Aorta (tissue), 5 donors: ENCODE results near the gene KLHL42. TPM values are rescaled to one million over a fixed set of nuclear protein-coding genes. Genes with fewer than 3 reads are reported as not detected.
"Not testable (repeated sequence)": the region's sequence is repeated elsewhere in the genome, so short reads cannot be mapped to it uniquely, and the experiment has no call there.

Experiments used
- ATAC-seq: fragments of 200-7000 bp; cut with Tn5 transposase; one replicate; pipeline ENCODE4 v1.9.1; 2022; ENCODE audit warnings: moderate library complexity; ENCODE audit not compliant: low FRiP score
- DNase-seq, 2 donors: peaks; one replicate each; pipeline ENCODE4 v3.0.0-alpha.2; 2020
- H3K27ac ChIP-seq, 2 donors: one replicate each; pipeline ENCODE4 v1.5.1; 2013; ENCODE audit warnings: low read length in 2 of 2, mild to moderate bottlenecking in 2 of 2, moderate library complexity in 2 of 2, control low read depth in 1 of 2, inconsistent platforms in 1 of 2, low read depth in 1 of 2
- H3K27me3 ChIP-seq, 2 donors: one replicate each; pipeline ENCODE4 v1.6.1; 2013; ENCODE audit warnings: control low read depth in 1 of 2, low read length in 1 of 2, mild to moderate bottlenecking in 1 of 2, moderate library complexity in 1 of 2; ENCODE audit not compliant: insufficient read depth in 2 of 2, control insufficient read depth in 1 of 2
- H3K36me3 ChIP-seq, 2 donors: one replicate each; pipeline ENCODE4 v1.6.1; 2013; ENCODE audit warnings: control low read depth in 1 of 2, low read length in 1 of 2, mild to moderate bottlenecking in 1 of 2; ENCODE audit not compliant: insufficient read depth in 2 of 2, control insufficient read depth in 1 of 2
- H3K4me1 ChIP-seq, 2 donors: one replicate each; pipeline ENCODE4 v1.6.1; 2013; ENCODE audit warnings: low read length in 2 of 2, control low read depth in 1 of 2, mild to moderate bottlenecking in 1 of 2, moderate library complexity in 1 of 2; ENCODE audit not compliant: insufficient read depth in 2 of 2, control insufficient read depth in 1 of 2
- H3K4me3 ChIP-seq, 2 donors: one replicate each; pipeline ENCODE4 v1.5.1; 2013; ENCODE audit warnings: low read length in 2 of 2, control low read depth in 1 of 2, mild to moderate bottlenecking in 1 of 2
- H3K9me3 ChIP-seq: one replicate; pipeline ENCODE4 v1.6.1; 2013; ENCODE audit warnings: mild to moderate bottlenecking, low read length; ENCODE audit not compliant: control insufficient read depth
- WGBS, 2 donors: extraction: QIAGEN DNeasy Blood & Tissue Kit; methylation state at CpG; one replicate each; pipeline ENCODE4 v1.1.7; 2013; 5-methylcytosine and 5-hydroxymethylcytosine counted together
- intact Hi-C, 2 donors: fragments of 100-400 bp; cut with DNase I; formaldehyde crosslinking; loops; one replicate each; pipeline versions ENCODE4 v1.14.2 to v1.15.0; 2022
- polyA plus RNA-seq, 2 donors: library from polyadenylated mRNA; stranded (reverse); fragments of 200-250 nt; gene quantifications; one replicate each; pipeline ENCODE4 v1.2.3, GENCODE V29; 2013
- total RNA-seq, 2 donors: library from RNA; stranded (reverse); fragmentation: NEBNext Ultra II Directional; extraction: Animal tissue kit (Norgen Biotek cat#: 25700); gene quantifications; one replicate each; pipeline ENCODE4 v1.2.1, GENCODE V29; 2021
- donor health status: healthy with polysubstance abuse.
- donor health status: Bipolar disorder and iron deficiency.
- donor health status: DM: no; HTN: no; CAD: no.
- donor health status: DM: no; HTN: no; CAD: no.
- donor health status: DM: yes; HTN: yes; CAD: no.

The KLHL42 gene
- total and polyA plus RNA-seq, 4 donors: 14.4 to 58.7 (median 39.5) TPM

DNA sequence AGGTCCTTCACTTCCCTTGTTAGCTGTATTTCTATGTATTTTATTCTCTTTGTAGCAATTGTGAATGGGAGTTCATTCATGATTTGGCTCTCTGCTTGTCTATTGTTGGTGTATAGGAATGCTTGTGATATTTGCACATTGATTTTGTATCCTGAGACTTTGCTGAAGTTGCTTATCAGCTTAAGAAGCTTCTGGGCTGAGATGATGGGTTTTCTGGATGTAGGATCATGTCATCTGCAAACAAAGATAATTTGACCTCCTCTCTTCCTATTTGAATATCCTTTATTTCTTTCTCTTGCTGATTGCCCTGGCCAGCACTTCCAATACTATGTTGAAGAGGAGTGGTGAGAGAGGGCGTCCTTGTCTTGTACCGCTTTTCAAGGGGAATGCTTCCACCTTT lies 67.3 kb downstream of the KLHL42 start:
- H3K27ac ChIP-seq, H3K9me3 ChIP-seq, ATAC-seq, H3K27me3 ChIP-seq, H3K4me1 ChIP-seq, H3K36me3 ChIP-seq, DNase-seq, intact Hi-C loops, H3K4me3 ChIP-seq: not testable (repeated sequence)
- WGBS, 2 donors: 98% methylated on average over 2 of the region's 2 CpGs

DNA sequence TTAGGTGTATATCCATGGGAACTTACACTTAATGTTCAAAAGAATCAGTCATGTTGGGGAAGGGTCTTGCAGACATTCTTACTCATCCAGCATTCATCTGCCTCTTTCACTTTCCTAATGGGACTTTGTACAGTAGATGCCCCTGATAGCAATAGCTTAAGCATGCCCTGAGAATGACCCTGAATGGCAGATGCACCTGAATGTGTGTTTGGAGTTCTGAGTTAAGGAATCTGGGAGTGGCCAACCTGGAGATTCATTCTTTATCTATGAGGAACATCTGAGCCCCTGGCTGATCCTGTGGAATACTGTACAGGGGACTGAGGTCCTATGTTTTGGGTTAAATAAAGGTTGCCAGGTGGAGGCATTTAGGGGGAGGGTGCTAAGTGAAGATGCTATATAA lies 71.3 kb downstream of the KLHL42 start:
- intact Hi-C loops: no loop called here
- no peak overlapping the region for H3K4me3 ChIP-seq
- ATAC-seq (no peak), DNase-seq (no peak)
- peaks cover 1% of the 10 kb centered on the region for H3K9me3 ChIP-seq
- H3K27ac ChIP-seq: no peak overlapping the region
- H3K36me3 ChIP-seq: no peaks in the 10 kb centered on the region
- no peaks in the 10 kb centered on the region for H3K4me1 ChIP-seq
- H3K27me3 ChIP-seq: no peaks in the 10 kb centered on the region

DNA sequence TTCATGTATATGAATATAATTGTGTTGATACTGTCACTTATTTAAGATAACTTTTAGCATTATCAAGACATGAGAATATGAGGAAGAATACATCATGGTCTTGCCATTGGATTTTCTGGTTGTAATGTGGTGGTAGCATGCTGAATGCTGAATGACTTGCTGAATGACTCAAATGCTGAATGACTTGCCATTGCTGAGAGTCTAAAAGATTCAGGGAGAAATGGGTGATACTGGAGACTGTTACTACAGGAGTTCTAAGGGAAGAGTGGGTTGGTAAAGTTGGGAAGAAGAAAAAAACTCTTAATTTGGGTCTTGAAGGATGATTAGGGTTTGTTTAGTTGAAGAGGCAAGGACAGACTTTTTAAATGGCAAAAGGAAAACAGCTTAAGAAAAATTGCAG lies 72.1 kb downstream of the KLHL42 start:
- Histone ChIP-seq H3K4me3 (no peak overlapping the region), H3K27me3 (no peaks in the 10 kb centered on the region), H3K36me3 (no peaks in the 10 kb centered on the region), H3K4me1 (no peaks in the 10 kb centered on the region), H3K9me3 (peaks cover 1% of the 10 kb centered on the region), H3K27ac (no peak overlapping the region)
- intact Hi-C loops: no loop called here
- ATAC-seq (no peak), DNase-seq (no peak)

Other genes with a start within 250 kb of the KLHL42 start
- gene REP15, start 83.8 kb upstream of the KLHL42 start, total RNA-seq: 1 to 10 TPM; 4.3 to 6.6 TPM
- 10 to 100 TPM in 1 of 2 donors, under 1 TPM in 1; 0.87 to 14.9 TPM for gene REP15, start 83.8 kb upstream of the KLHL42 start, polyA plus RNA-seq
- gene MRPS35, start 69.4 kb upstream of the KLHL42 start, total RNA-seq: 10 to 100 TPM; 18.3 to 24.3 TPM
- gene MRPS35, start 69.4 kb upstream of the KLHL42 start, polyA plus RNA-seq: 10 to 100 TPM; 19.4 to 35.8 TPM
- gene MANSC4, start within 50 bp of the KLHL42 start, total RNA-seq: not detected
- under 1 TPM in 1 of 2 donors, not detected in 1; 0.49 TPM for gene MANSC4, start within 50 bp of the KLHL42 start, polyA plus RNA-seq
- 1 to 10 TPM; 4.5 to 7.1 TPM for gene PTHLH, start 192.5 kb downstream of the KLHL42 start, total RNA-seq
- 1 to 10 TPM; 2.3 to 4.5 TPM for gene PTHLH, start 192.5 kb downstream of the KLHL42 start, polyA plus RNA-seq